Natural killer cell treated with Interleukin-12 subunit alpha and Interleukin-12 subunit beta and Interleukin-15 and Interleukin-18, amount 100 ng/mL, for 72 hours (primary cell): ENCODE measurements around the gene PPA2. TPM values are rescaled to one million over a fixed set of nuclear protein-coding genes. Genes with fewer than 3 reads are reported as not detected.
"Not testable (repeated sequence)": the region's sequence is repeated elsewhere in the genome, so short reads cannot be mapped to it uniquely, and the experiment has no call there.

Source experiments
- ATAC-seq, 2 donors: fragments of 150-1000 bp; cut with Tn5 transposase in 1 of 2; sonication (Bioruptor Pico), chemical (Tn5 transposase) in 1 of 2; 2 replicates each; pipeline ENCODE4 v1.10.0; 2021
- DNase-seq: peaks from one replicate; pipeline ENCODE4 v3.0.0; 2022; ENCODE audit warnings: low spot score
- H3K27ac Mint-ChIP-seq, 2 donors: 1 replicate in 1 of 2; 2 replicates in 1 of 2; pipeline ENCODE4 v1.8.0; 2022; ENCODE audit warnings: mixed read lengths in 2 of 2, mild to moderate bottlenecking in 1 of 2, moderate library complexity in 1 of 2
- H3K27me3 Mint-ChIP-seq, 2 donors: 1 replicate in 1 of 2; 2 replicates in 1 of 2; pipeline ENCODE4 v1.8.0; 2022; ENCODE audit warnings: mixed read lengths in 2 of 2
- H3K36me3 Mint-ChIP-seq: one replicate; pipeline ENCODE4 v1.8.0; 2022; ENCODE audit warnings: mixed read lengths
- H3K4me1 Mint-ChIP-seq, 2 donors: 1 replicate in 1 of 2; 2 replicates in 1 of 2; pipeline ENCODE4 v1.8.0; 2022; ENCODE audit warnings: low read depth in 2 of 2, mixed read lengths in 2 of 2, mild to moderate bottlenecking in 1 of 2
- H3K4me3 Mint-ChIP-seq: one replicate; pipeline ENCODE4 v1.8.0; 2022; ENCODE audit warnings: mixed read lengths
- H3K9me3 Mint-ChIP-seq: 2 replicates; pipeline ENCODE4 v1.8.0; 2022; ENCODE audit warnings: mixed read lengths
- total RNA-seq, 2 donors: library from RNA; stranded (reverse); gene quantifications; one replicate each; pipeline ENCODE4 v1.2.3, GENCODE V29; 2022

The PPA2 gene
- total RNA-seq, 2 donors from 2014 or later: 45.0 to 63.1 TPM

DNA sequence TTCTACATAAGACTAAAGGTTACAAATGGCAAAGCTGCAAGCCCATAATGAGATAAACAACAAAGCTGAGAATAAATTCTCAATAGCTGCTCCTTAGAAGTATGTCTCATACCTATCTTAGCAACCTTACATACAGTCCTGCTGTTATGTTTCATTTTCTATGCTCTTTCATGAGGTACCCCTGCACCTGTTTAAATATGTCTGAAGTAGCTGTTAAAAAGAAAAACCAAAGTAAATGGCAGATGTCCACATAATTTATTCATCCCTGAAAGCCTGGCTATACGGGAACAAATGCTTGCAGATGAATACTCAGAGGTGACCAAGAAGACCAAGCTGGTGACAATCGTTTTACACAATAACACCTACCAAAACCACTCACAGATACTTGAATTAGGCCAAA, 22.5 kb downstream of the PPA2 start:
- Mint-ChIP-seq H3K9me3 (no peaks in the 10 kb centered on the region), H3K36me3 (peaks cover 19% of the 10 kb centered on the region), H3K27ac (no peak overlapping the region), H3K27me3 (no peaks in the 10 kb centered on the region), H3K4me3 (no peak overlapping the region), H3K4me1 (peaks cover 25 to 34% of the 10 kb centered on the region in 2 donors)
- ATAC-seq: no peak
- no peak for DNase-seq

DNA sequence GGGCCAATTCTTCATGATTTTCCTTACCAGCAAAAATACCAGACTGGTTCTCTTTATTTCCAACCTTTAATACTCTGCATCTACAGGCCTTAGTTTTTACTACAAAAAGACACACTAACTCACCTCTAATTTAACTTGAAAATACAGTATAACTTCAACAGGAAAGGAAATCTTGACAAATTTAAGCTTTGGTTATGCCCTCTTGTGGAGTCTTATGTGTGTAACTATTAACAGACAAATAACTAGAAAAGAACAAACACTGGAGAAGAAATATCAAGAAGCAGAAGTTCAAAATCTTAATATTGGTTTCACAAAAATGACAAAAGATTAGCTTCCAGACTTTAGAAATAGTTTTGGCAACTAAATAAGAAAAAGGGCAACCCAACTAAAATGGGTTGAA, 33.0 kb downstream of the PPA2 start:
- ATAC-seq: no peak
- Mint-ChIP-seq H3K27ac (no peak overlapping the region), H3K4me3 (no peak overlapping the region), H3K36me3 (peaks cover 23% of the 10 kb centered on the region), H3K9me3 (peaks cover 3% of the 10 kb centered on the region), H3K4me1 (peaks cover 5 to 7% of the 10 kb centered on the region in 2 donors), H3K27me3 (no peaks in the 10 kb centered on the region)
- DNase-seq: no peak

DNA sequence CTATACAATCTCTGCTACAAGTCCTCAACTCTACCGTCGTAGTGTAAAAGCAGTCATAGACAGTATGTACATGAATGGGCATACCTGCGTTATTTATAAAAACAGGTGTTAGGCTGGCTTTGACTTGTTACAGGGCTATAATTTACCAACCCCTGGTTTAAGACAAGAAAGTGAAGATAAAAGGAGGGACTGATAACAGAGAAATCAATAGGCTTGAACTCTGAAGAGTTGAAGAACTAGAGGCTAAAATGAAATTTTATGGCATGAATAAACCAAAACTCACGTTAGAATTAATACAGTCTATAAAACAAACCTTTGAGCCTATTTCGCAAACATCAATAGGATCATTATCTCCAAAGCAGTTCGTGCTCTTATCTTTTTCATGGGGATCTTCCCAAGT, 36.2 kb downstream of the PPA2 start:
- Mint-ChIP-seq H3K27ac (no peak overlapping the region), H3K4me3 (no peak overlapping the region), H3K9me3 (peaks cover 10% of the 10 kb centered on the region), H3K4me1 (peaks cover 11 to 14% of the 10 kb centered on the region in 2 donors), H3K36me3 (peaks cover 39% of the 10 kb centered on the region), H3K27me3 (no peaks in the 10 kb centered on the region)
- no peak for DNase-seq
- no peak for ATAC-seq

DNA sequence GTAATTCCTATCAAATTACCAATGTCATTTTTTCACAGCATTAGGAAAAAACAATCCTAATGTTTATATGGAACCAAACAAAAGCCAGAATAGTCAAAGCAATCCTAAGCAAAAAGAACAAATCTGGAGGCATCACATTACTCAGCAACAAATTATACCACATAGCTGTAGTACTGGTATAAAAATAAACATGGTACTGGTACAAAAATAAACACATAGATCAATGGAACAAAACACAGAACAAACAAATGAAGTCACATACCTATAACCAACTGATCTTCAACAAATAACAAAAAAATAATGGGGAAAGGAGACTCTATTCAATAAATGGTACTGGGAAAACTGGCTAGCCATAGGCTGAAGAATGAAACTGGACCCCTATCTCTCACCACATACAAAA, 37.4 kb downstream of the PPA2 start:
- H3K4me1 Mint-ChIP-seq: peaks cover 11% of the 10 kb centered on the region in 2 donors
- no peak for DNase-seq
- ATAC-seq: no peak
- no peak overlapping the region for H3K4me3 Mint-ChIP-seq
- H3K36me3 Mint-ChIP-seq: peaks cover 37% of the 10 kb centered on the region
- no peak overlapping the region for H3K27ac Mint-ChIP-seq
- no peaks in the 10 kb centered on the region for H3K27me3 Mint-ChIP-seq
- H3K9me3 Mint-ChIP-seq: peaks cover 10% of the 10 kb centered on the region

DNA sequence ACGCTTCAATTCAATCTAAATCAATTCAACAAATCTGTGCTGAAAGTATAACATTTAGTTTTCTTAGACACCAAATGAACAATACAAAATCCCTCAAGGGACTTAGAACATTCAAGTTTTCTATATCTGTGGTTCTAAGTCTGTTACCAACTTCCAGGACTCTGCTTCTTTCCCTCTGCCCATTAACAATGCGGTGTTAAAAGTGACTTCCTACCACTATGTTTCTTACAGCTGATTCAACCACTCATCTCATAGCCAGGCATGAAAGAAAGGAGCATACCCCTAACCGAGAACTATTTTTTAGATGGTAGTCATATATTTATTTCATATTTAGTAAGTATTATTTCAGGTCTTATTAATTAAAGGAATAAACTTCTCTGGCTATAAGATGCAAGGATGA, 38.9 kb downstream of the PPA2 start:
- ATAC-seq: peak; percentile 64 to 65
- Mint-ChIP-seq H3K27ac (no peak overlapping the region), H3K27me3 (no peaks in the 10 kb centered on the region), H3K4me3 (peak overlapping the region; percentile 14), H3K9me3 (peaks cover 10% of the 10 kb centered on the region), H3K4me1 (peaks cover 11% of the 10 kb centered on the region in 2 donors), H3K36me3 (peaks cover 44% of the 10 kb centered on the region)
- DNase-seq: no peak

DNA sequence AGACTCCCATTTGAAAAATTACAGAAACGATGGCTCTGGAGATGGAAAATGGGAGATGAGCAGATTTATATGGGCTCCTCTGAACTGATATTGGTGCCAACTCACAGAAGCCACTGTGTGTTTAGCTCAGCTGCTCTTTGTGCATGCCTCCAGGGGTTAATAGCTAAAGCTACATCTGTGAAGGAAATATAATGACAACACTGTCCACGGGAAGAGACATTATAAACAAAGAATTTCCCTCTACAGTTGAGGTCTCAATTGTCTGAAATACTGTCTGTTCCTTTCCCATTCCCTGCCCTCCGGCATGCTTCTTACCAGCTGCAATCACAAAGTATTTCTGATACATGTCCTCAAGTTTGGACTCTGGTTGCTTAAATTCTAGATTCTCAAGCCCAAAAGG, 40.4 kb downstream of the PPA2 start:
- Mint-ChIP-seq H3K9me3 (peaks cover 10% of the 10 kb centered on the region), H3K27me3 (no peaks in the 10 kb centered on the region), H3K4me1 (peaks cover 11% of the 10 kb centered on the region in 2 donors), H3K36me3 (peaks cover 44% of the 10 kb centered on the region), H3K4me3 (no peak overlapping the region), H3K27ac (no peak overlapping the region)
- no peak for ATAC-seq
- DNase-seq: no peak

DNA sequence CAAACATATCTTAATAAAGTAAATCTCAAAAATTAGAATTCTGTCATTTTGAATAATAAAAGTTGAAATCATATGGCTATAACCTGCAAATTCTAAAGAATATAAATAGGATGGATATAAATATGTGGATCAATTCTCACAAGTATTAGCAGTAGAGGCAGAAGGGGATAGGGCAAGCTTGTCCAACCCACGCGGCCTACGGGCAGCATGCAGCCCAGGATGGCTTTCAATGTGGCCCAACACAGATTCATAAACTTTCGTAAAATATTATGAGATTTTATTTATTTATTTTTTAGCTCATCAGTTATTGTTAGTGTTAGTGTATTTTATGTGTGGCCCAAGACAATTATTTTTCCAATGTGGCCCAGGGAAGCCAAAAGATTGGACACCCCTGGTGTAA, 41.4 kb downstream of the PPA2 start:
- DNase-seq (no peak), ATAC-seq (no peak)
- Mint-ChIP-seq H3K36me3 (peaks cover 53% of the 10 kb centered on the region), H3K9me3 (peaks cover 10% of the 10 kb centered on the region), H3K27ac (no peak overlapping the region), H3K4me1 (peaks cover 9 to 11% of the 10 kb centered on the region in 2 donors), H3K27me3 (no peaks in the 10 kb centered on the region), H3K4me3 (no peak overlapping the region)

DNA sequence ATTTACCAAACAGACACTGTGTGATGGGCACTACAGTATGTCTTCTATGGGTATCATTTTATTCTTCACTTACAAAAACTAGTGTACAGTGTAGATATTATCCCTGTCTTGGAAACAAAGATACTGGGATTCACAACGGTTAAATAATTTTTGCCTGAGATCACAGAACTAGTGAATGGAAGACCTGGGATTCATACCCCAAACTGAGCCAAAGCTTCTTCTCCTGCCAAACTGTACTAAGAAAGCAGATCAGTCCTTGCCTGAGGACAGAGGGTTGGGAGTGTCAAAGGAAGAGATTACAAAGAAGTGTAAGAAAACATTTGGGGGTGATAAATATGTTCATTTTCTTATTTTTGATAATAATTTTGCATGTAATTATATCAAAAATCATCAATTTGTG, 43.1 kb downstream of the PPA2 start:
- Mint-ChIP-seq H3K36me3 (peaks cover 44% of the 10 kb centered on the region), H3K4me1 (peaks cover 7 to 9% of the 10 kb centered on the region in 2 donors), H3K4me3 (no peak overlapping the region), H3K27me3 (no peaks in the 10 kb centered on the region), H3K27ac (no peak overlapping the region), H3K9me3 (peaks cover 7% of the 10 kb centered on the region)
- ATAC-seq (no peak), DNase-seq (no peak)

DNA sequence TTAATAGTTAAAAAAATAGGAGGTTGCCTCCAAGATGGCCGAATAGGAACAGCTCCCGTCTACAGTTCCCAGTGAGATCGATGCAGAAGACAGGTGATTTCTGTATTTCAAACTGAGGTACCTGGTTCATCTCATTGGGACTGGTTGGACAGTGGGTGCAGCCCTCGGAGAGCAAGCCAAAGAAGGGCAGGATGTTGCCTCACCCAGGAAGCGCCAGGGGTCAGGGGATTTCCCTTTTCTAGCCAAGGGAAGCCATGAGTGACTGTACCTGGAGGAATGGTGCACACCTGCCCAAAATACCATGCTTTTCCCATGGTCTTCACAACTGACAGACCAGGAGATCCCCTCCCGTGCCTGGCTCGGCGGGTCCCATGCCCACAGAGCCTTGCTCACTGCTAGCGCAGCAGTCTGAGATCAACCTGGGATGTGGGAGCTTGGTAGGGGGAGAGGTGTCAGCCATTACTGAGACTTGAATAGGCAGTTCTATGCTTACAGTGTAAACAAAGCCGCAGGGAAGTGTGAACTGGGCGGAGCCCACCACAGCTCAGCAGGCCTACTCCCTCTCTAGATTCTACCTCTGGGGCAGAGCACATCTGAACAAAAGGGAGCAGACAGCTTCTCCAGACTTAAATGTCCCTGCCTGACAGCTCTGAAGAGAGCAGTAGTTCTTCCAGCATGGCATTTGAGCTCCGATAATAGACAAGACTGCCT, 47.5 kb downstream of the PPA2 start:
- H3K27ac Mint-ChIP-seq: no peak overlapping the region
- H3K27me3 Mint-ChIP-seq: no peaks in the 10 kb centered on the region
- H3K4me1 Mint-ChIP-seq: peaks cover 5 to 17% of the 10 kb centered on the region in 2 donors
- peaks cover 52% of the 10 kb centered on the region for H3K36me3 Mint-ChIP-seq
- DNase-seq (no peak), ATAC-seq (peak; percentile 45 to 71)
- H3K4me3 Mint-ChIP-seq: no peak overlapping the region
- peaks cover 4% of the 10 kb centered on the region for H3K9me3 Mint-ChIP-seq

DNA sequence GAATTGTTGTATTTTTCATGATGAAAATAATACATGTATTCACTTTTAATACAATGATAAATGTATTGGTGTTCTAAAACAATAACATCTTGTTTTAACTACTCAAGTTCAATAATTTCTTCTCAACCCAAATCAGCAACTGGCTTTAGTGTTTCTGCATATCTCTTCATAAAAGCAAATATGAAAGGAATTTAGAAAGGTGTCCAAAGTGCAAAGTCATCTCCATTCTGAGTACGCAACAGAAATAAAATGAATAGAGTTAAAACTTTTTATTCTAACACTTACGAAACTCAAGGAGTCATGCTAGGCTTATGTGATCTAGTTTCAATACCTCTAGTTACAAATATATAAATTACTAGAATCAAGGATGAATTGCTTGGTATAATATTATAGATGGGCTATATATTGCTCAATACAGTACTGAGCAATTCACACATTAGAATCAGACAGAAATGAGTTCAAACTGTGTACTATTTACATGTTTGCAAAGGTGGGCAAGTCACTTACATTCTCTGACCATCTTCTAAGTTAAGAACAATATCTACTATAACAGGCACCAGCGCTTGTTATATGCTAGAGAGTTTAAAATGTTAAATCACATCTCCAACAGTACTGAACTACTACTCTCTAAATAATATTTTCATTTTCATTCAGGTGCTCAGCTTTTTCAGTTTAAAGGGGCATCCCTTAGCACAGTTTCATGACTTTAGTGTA, 51.5 kb downstream of the PPA2 start:
- ATAC-seq (peak; percentile 49 to 61), DNase-seq (no peak)
- Mint-ChIP-seq H3K9me3 (peaks cover 4% of the 10 kb centered on the region), H3K4me1 (peaks cover 5 to 20% of the 10 kb centered on the region in 2 donors), H3K4me3 (no peak overlapping the region), H3K27me3 (no peaks in the 10 kb centered on the region), H3K27ac (no peak overlapping the region), H3K36me3 (peaks cover 41% of the 10 kb centered on the region)

DNA sequence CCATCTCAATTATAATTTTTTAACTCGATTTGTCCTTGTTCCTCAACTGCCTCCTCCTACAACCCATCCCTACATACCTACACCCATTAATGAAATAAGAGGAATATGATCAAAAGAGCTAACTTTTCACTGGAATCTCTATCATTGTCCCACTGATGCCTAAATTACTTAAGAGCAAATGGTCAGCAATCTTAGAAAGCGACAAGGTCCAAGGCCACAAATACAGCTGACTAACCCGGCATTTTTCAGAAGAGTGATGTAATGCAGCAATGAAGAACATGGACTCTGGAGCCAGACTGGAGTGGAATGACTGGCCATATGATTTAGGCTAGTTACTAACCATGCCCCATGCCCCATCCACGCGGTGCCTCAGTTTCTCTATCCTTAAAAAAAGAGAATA, 56.2 kb downstream of the PPA2 start:
- no peaks in the 10 kb centered on the region for H3K9me3 Mint-ChIP-seq
- ATAC-seq: no peak
- no peaks in the 10 kb centered on the region for H3K27me3 Mint-ChIP-seq
- peaks cover 0 to 4% of the 10 kb centered on the region in 2 donors for H3K4me1 Mint-ChIP-seq
- H3K4me3 Mint-ChIP-seq: no peak overlapping the region
- H3K27ac Mint-ChIP-seq: no peak overlapping the region
- no peak for DNase-seq
- peaks cover 5% of the 10 kb centered on the region for H3K36me3 Mint-ChIP-seq

DNA sequence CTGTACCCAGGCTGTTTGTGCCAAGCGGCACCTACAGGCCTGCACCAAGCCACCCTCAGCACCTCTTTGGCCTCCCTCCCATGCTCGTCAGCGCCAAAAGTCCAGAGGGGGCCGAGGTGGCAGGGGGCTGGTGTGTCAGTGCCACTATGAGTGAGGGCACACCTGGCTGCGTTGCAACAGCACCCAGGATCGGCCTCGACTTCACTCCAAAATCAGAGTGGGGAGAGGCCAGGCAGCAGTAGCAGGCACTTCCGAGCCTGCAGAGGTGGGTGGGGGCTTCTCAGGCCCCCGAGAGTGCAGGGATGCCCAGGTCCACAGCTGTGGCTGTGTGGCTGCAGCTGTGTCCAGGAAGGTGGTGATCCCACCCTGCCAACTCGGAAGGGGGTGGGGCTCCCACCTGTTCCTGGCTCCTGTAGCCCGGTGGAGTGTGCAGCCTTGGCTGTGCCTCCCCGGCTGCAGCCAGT, 58.5 kb downstream of the PPA2 start:
- ATAC-seq (no peak), DNase-seq (no peak)
- Mint-ChIP-seq H3K27me3 (no peaks in the 10 kb centered on the region), H3K27ac (no peak overlapping the region), H3K4me1 (no peaks in the 10 kb centered on the region), H3K36me3 (peaks cover 16% of the 10 kb centered on the region), H3K4me3 (no peak overlapping the region), H3K9me3 (peaks cover 3% of the 10 kb centered on the region)

DNA sequence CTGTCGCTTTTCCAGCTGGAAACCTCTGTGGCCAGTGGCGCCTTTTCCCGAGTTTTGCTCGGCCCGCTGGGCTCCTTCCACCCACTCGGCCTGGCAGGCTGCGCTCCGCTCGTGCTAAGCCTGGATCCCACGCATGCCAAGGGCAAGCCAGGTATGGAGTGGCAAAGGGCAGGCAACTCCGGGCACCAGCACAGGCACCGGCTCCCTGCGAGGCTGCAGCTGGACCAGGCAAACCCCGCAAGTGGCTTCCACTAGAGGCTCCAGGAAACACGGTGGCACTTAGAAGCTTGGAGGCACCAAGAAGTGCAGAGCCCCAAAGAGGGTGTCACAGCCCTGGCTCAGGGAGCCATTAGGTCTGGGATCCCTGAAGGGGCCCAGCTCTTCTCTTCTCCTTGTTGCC, 59.5 kb downstream of the PPA2 start:
- ATAC-seq (no peak), DNase-seq (no peak)
- Mint-ChIP-seq H3K27ac (no peak overlapping the region), H3K36me3 (peaks cover 23% of the 10 kb centered on the region), H3K4me1 (no peaks in the 10 kb centered on the region), H3K9me3 (peaks cover 3% of the 10 kb centered on the region), H3K4me3 (no peak overlapping the region), H3K27me3 (no peaks in the 10 kb centered on the region)

DNA sequence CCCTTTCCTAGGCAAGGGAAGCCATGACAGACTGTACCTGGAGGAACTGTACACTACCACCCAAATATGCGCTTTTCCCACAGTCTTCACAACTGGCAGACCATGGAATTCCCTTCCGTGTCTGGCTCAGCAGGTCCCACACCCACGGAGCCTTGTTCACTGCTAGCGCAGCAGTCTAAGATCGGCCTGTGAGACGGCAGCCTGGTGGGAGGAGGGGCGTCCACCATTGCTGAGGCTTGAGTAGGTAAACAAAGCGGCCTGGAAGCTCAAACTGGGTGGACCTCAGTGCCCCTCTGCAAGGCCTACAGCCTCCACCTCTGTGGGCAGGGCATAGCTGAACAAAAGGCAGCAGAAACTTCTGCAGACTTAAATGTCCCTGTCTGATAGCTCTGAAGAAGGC, 64.7 kb downstream of the PPA2 start:
- H3K9me3 Mint-ChIP-seq, H3K27me3 Mint-ChIP-seq, H3K4me3 Mint-ChIP-seq, H3K4me1 Mint-ChIP-seq, H3K27ac Mint-ChIP-seq, ATAC-seq, DNase-seq: not testable (repeated sequence)
- H3K36me3 Mint-ChIP-seq: peaks cover 36% of the 10 kb centered on the region
